SK-N-MC (cell line): ENCODE measurements around the gene MCTP2.

Experiments
- EZH2 ChIP-seq: fragments of 200-600 bp; sonication (generic); IDR thresholded peaks from one replicate; pipeline ENCODE4 v1.6.1; 2017; ENCODE audit warnings: antibody characterized with exemption
- POLR2AphosphoS5 ChIP-seq: IDR thresholded peaks from 2 replicates; pipeline ENCODE4 v1.6.1; 2012; ENCODE audit warnings: mild to moderate bottlenecking, low read depth, low read length, borderline replicate concordance

GRCh38 chr15:94295275-94295674 lies 63.9 kb downstream of the MCTP2 start:
- TF ChIP-seq POLR2AphosphoS5 (no peak), EZH2 (no peak)
